Endodermal cell (in vitro differentiated cells): ENCODE measurements around the gene SLC24A4. TPM values are rescaled to one million over a fixed set of nuclear protein-coding genes. Genes with fewer than 3 reads are reported as not detected.

ENCODE experiments used
- DNase-seq: peaks from one replicate; pipeline ENCODE4 v3.0.0-alpha.2; 2017
- H3K27ac ChIP-seq: 2 replicates; pipeline ENCODE4 v1.5.1; 2013; ENCODE audit warnings: mild to moderate bottlenecking, low read depth, low read length, moderate library complexity
- H3K27me3 ChIP-seq: 2 replicates; pipeline ENCODE4 v1.6.1; 2013; ENCODE audit warnings: mild to moderate bottlenecking, low read length, moderate library complexity; ENCODE audit not compliant: insufficient read depth, control insufficient read depth, poor library complexity, severe bottlenecking
- H3K36me3 ChIP-seq: 2 replicates; pipeline ENCODE4 v1.7.0; 2013; ENCODE audit warnings: mild to moderate bottlenecking, low read length, moderate library complexity; ENCODE audit not compliant: control insufficient read depth, insufficient read depth
- H3K4me1 ChIP-seq: one replicate; pipeline ENCODE4 v1.7.0; 2013; ENCODE audit warnings: low read length; ENCODE audit not compliant: control insufficient read depth, insufficient read depth
- H3K4me3 ChIP-seq: 2 replicates; pipeline ENCODE4 v1.5.1; 2013; ENCODE audit warnings: mild to moderate bottlenecking, low read length, moderate library complexity
- H3K9ac ChIP-seq: 2 replicates; pipeline ENCODE4 v1.6.1; 2013; ENCODE audit warnings: mild to moderate bottlenecking, low read length, moderate library complexity; ENCODE audit not compliant: poor library complexity, severe bottlenecking; ENCODE audit errors: extremely low read depth
- H3K9me3 ChIP-seq: 2 replicates; pipeline ENCODE4 v1.6.1; 2013; ENCODE audit warnings: mild to moderate bottlenecking, low read length, moderate library complexity; ENCODE audit not compliant: control insufficient read depth
- H3K27ac Mint-ChIP-seq: 2 replicates; pipeline ENCODE4 v1.8.0; 2020; ENCODE audit warnings: mixed read lengths
- H3K27me3 Mint-ChIP-seq: 2 replicates; pipeline ENCODE4 v1.8.0; 2021; ENCODE audit warnings: mild to moderate bottlenecking, mixed read lengths; ENCODE audit not compliant: insufficient read depth
- H3K36me3 Mint-ChIP-seq: 2 replicates; pipeline ENCODE4 v1.8.0; 2020; ENCODE audit warnings: low read depth, mixed read lengths
- H3K4me1 Mint-ChIP-seq: 2 replicates; pipeline ENCODE4 v1.8.0; 2020; ENCODE audit warnings: mixed read lengths
- H3K4me3 Mint-ChIP-seq: 2 replicates; pipeline ENCODE4 v1.8.0; 2020; ENCODE audit warnings: mild to moderate bottlenecking, moderate library complexity, mixed read lengths
- H3K9me3 Mint-ChIP-seq: 2 replicates; pipeline ENCODE4 v1.8.0; 2020; ENCODE audit warnings: mild to moderate bottlenecking, mixed read lengths
- WGBS, 2 experiments: methylation state at CpG; one replicate each; pipeline versions ENCODE4 v1.1.5 to v1.1.7; 2013; ENCODE audit warnings: missing lambda C conversion rate in 2 of 2, mixed read lengths in 1 of 2; ENCODE audit not compliant: insufficient coverage in 1 of 2, insufficient read length in 1 of 2; 5-methylcytosine and 5-hydroxymethylcytosine counted together
- total RNA-seq, 2 donors: library from RNA; stranded (reverse); fragmentation: NEBNext Ultra II Directional in 1 of 2; extraction: Animal tissue kit (Norgen Biotek cat#: 25700) in 1 of 2; gene quantifications; 2 replicates in 1 of 2; 3 replicates in 1 of 2; pipeline ENCODE4 v1.2.1, GENCODE V29; 2021
- TF ChIP-seq, protein P1 (sequence below): fragments of 200-600 bp; sonication (generic); conservative IDR thresholded peaks from 2 replicates; pipeline ENCODE4 v1.5.0; 2021; ENCODE audit warnings: antibody characterized with exemption, mild to moderate bottlenecking

The SLC24A4 gene
- total RNA-seq, 2 donors from 2014 or later = 0.09 to 0.29 TPM

- Mint-ChIP-seq H3K36me3 (no peaks in the 10 kb centered on the region), H3K27ac (no peak overlapping the region), H3K9me3 (no peaks in the 10 kb centered on the region), H3K27me3 (no peaks in the 10 kb centered on the region), H3K4me1 (no peaks in the 10 kb centered on the region), H3K4me3 (no peak overlapping the region)
- WGBS, 2 experiments = 88 to 89% methylated on average over 7 to 12 of the region's 12 CpGs
- Histone ChIP-seq H3K36me3 (no peaks in the 10 kb centered on the region), H3K9me3 (no peaks in the 10 kb centered on the region), H3K27me3 (no peaks in the 10 kb centered on the region), H3K27ac (no peak overlapping the region), H3K4me1 (no peaks in the 10 kb centered on the region), H3K4me3 (no peak overlapping the region), H3K9ac (no peak overlapping the region)
- TF ChIP-seq, protein P1, sequence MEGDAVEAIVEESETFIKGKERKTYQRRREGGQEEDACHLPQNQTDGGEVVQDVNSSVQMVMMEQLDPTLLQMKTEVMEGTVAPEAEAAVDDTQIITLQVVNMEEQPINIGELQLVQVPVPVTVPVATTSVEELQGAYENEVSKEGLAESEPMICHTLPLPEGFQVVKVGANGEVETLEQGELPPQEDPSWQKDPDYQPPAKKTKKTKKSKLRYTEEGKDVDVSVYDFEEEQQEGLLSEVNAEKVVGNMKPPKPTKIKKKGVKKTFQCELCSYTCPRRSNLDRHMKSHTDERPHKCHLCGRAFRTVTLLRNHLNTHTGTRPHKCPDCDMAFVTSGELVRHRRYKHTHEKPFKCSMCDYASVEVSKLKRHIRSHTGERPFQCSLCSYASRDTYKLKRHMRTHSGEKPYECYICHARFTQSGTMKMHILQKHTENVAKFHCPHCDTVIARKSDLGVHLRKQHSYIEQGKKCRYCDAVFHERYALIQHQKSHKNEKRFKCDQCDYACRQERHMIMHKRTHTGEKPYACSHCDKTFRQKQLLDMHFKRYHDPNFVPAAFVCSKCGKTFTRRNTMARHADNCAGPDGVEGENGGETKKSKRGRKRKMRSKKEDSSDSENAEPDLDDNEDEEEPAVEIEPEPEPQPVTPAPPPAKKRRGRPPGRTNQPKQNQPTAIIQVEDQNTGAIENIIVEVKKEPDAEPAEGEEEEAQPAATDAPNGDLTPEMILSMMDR = no peak
- no peak for DNase-seq
Observed at GRCh38 chr14:92525322-92526095, 202.5 kb downstream of the SLC24A4 start.

GRCh38 chr14:92527721-92528120 is 204.8 kb downstream of the SLC24A4 start:
- TF ChIP-seq, protein P1 = no peak
- Mint-ChIP-seq H3K4me1 (no peaks in the 10 kb centered on the region), H3K27me3 (no peaks in the 10 kb centered on the region), H3K4me3 (no peak overlapping the region), H3K36me3 (no peaks in the 10 kb centered on the region), H3K9me3 (no peaks in the 10 kb centered on the region), H3K27ac (no peak overlapping the region)
- Histone ChIP-seq H3K4me3 (no peak overlapping the region), H3K27ac (no peak overlapping the region), H3K4me1 (no peaks in the 10 kb centered on the region), H3K36me3 (no peaks in the 10 kb centered on the region), H3K9me3 (no peaks in the 10 kb centered on the region), H3K27me3 (no peaks in the 10 kb centered on the region), H3K9ac (no peak overlapping the region)
- WGBS, 2 experiments = 90 to 93% methylated on average over 7 to 14 of the region's 14 CpGs
- no peak for DNase-seq

DNA sequence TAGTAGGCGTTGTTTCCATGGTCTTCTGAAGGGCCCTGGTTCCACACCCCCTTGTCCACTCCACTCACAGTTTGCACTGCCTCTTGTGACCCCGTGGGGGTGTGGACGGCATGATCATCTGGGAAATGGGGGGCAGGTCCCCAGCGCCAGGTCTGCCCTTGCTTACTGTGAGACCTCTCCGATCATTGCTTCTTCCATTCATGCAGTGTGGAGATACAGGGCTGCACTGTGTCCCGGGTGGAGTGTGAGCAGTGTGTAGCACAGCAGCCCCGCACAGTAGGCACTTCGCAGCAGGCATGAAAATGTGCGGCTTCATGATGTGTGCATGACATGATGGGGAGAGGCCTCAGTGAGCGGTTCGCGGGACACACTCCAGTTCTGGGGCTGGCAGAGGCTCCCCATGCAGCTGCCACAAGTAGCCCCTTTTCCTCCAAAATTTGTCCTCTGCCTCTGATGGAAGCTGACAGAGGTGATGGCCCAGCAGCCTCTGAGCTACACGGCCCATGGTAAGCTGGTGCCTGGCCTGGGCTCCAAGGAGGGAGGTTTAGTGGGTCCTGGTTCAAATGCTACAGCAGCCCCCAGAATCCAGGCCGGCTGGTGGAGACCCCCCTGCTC is 205.6 kb downstream of the SLC24A4 start:
- Histone ChIP-seq H3K27me3 (no peaks in the 10 kb centered on the region), H3K4me1 (no peaks in the 10 kb centered on the region), H3K36me3 (no peaks in the 10 kb centered on the region), H3K9ac (no peak overlapping the region), H3K27ac (no peak overlapping the region), H3K4me3 (no peak overlapping the region), H3K9me3 (no peaks in the 10 kb centered on the region)
- H3K9me3 Mint-ChIP-seq = no peaks in the 10 kb centered on the region
- no peaks in the 10 kb centered on the region for H3K4me1 Mint-ChIP-seq
- no peak overlapping the region for H3K27ac Mint-ChIP-seq
- no peak overlapping the region for H3K4me3 Mint-ChIP-seq
- no peaks in the 10 kb centered on the region for H3K27me3 Mint-ChIP-seq
- DNase-seq = no peak
- TF ChIP-seq, protein P1 = no peak
- WGBS, 2 experiments = 95 to 98% methylated on average over 9 to 14 of the region's 14 CpGs
- no peaks in the 10 kb centered on the region for H3K36me3 Mint-ChIP-seq
